HepG2 (cell line): ENCODE data around the gene EPHA6. TPM values are rescaled to one million over a fixed set of nuclear protein-coding genes. Genes with fewer than 3 reads are reported as not detected.

Experiments used
- ATAC-seq: fragments of 200-7000 bp; cut with Tn5 transposase; 3 replicates; pipeline ENCODE4 v1.9.1; 2020; ENCODE audit warnings: mild to moderate bottlenecking, moderate library complexity
- BruUV-seq: library from RNA; stranded (reverse); fragments of 400-500 nt; replicated peaks from 2 replicates; lab custom pipeline; 2021; lab: Mats Ljungman, UMichigan
- CTCF ChIA-PET: fragments of 300-600 bp; formaldehyde crosslinking; extraction: SDS; loops from one replicate; lab custom pipeline; 2021; ENCODE audit warnings: low total read pairs, inconsistent platforms, low intra/inter-chr PET ratio; lab: Yijun Ruan, JAX
- POLR2A ChIA-PET: fragments of 350-600 bp; sonication (Branson Sonifier 250); formaldehyde crosslinking; loops from one replicate; lab custom pipeline; 2020; ENCODE audit warnings: antibody characterized with exemption, inconsistent platforms; lab: Yijun Ruan, JAX
- DNase-seq: peaks from one replicate; pipeline ENCODE4 v3.0.0-alpha.2; 2015; ENCODE audit warnings: low spot score
- FAIRE-seq: peaks from 3 replicates; lab custom pipeline; 2011; peaks lifted over from hg19 to GRCh38; lab: Jason Lieb, UNC
- H2AFZ ChIP-seq: one replicate; pipeline ENCODE4 v1.6.1; 2011; ENCODE audit warnings: low read length, inconsistent platforms
- H3K27ac ChIP-seq: fragments of 300-600 bp; 3 replicates; pipeline ENCODE4 v1.8.0; 2011; ENCODE audit warnings: mixed run types, mild to moderate bottlenecking, mixed read lengths, low read length, inconsistent platforms; ENCODE audit not compliant: insufficient read depth; ENCODE audit errors: extremely low read length
- H3K27me3 ChIP-seq, 2 experiments: fragments of 200-600 bp in 1 of 2; 2 replicates in 1 of 2; 3 replicates in 1 of 2; pipeline versions ENCODE4 v1.6.0 to v1.8.0; 2011; ENCODE audit warnings: low read length in 2 of 2, mild to moderate bottlenecking in 2 of 2, moderate library complexity in 2 of 2, inconsistent platforms in 1 of 2; ENCODE audit not compliant: insufficient read depth in 2 of 2, control insufficient read depth in 1 of 2
- H3K36me3 ChIP-seq, 2 experiments: fragments of 200-600 bp in 1 of 2; replicated peaks in 1 of 2; 2 replicates in 1 of 2; 3 replicates in 1 of 2; pipeline versions ENCODE4 v1.5.1 to v1.8.0; 2011; ENCODE audit warnings: low read length in 2 of 2, inconsistent platforms in 1 of 2; ENCODE audit not compliant: insufficient read depth in 2 of 2, control insufficient read depth in 1 of 2
- H3K4me1 ChIP-seq: 2 replicates; pipeline ENCODE4 v1.5.1; 2012; ENCODE audit warnings: low read length, inconsistent platforms; ENCODE audit not compliant: insufficient read depth
- H3K4me2 ChIP-seq: 2 replicates; pipeline ENCODE4 v1.6.0; 2011; ENCODE audit warnings: low read depth, low read length, inconsistent platforms
- H3K4me3 ChIP-seq, 3 experiments: fragments of 200-600 bp in 1 of 3; sonication (generic), shearing (Covaris generic) in 1 of 3; replicated peaks in 1 of 3; 2 replicates each; pipeline ENCODE4 v1.5.1; 2011 to 2016; ENCODE audit warnings: low read length in 3 of 3, inconsistent platforms in 2 of 3, low read depth in 2 of 3, mild to moderate bottlenecking in 2 of 3, control low read depth in 1 of 3, mixed read lengths in 1 of 3; ENCODE audit not compliant: insufficient read depth in 1 of 3
- H3K79me2 ChIP-seq: one replicate; pipeline ENCODE4 v1.6.1; 2011; ENCODE audit warnings: low read length, inconsistent platforms; ENCODE audit not compliant: insufficient read depth
- H3K9ac ChIP-seq: 2 replicates; pipeline ENCODE4 v1.6.0; 2011; ENCODE audit warnings: mild to moderate bottlenecking, low read depth, low read length, inconsistent platforms; ENCODE audit not compliant: insufficient read depth
- H3K9me3 ChIP-seq: 2 replicates; pipeline ENCODE4 v1.5.1; 2012; ENCODE audit warnings: mild to moderate bottlenecking, low read length
- H4K20me1 ChIP-seq: 2 replicates; pipeline ENCODE4 v1.6.0; 2011; ENCODE audit warnings: inconsistent platforms, mild to moderate bottlenecking, low read length, moderate library complexity; ENCODE audit not compliant: insufficient read depth
- CEBPG ChIP-seq: IDR thresholded peaks from 2 replicates; pipeline ENCODE4 v1.6.1; 2016
- HNRNPL ChIP-seq: fragments of 200-400 bp; formaldehyde crosslinking; IDR thresholded peaks from 2 replicates; pipeline ENCODE4 v1.6.1; 2017; ENCODE audit warnings: mild to moderate bottlenecking, low read depth, low read length
- MXI1 ChIP-seq: IDR thresholded peaks from 3 replicates; pipeline ENCODE4 v1.6.1; 2012; ENCODE audit warnings: low read depth, low read length, inconsistent platforms, borderline replicate concordance
- NFYC ChIP-seq: IDR thresholded peaks from 2 replicates; pipeline ENCODE4 v1.6.1; 2016; ENCODE audit warnings: missing genetic modification reagents, missing compliant biosample characterization
- ZFP36L1 ChIP-seq: sonication (generic); formaldehyde crosslinking; IDR thresholded peaks from 2 replicates; pipeline ENCODE4 v1.8.0; 2022; ENCODE audit warnings: mild to moderate bottlenecking, missing genetic modification reagents, moderate library complexity
- ZMAT3 ChIP-seq: sonication (generic); formaldehyde crosslinking; conservative IDR thresholded peaks from 2 replicates; pipeline ENCODE4 v1.7.0; 2021; ENCODE audit warnings: missing genetic modification reagents
- ZNF501 ChIP-seq: sonication (generic); formaldehyde crosslinking; IDR thresholded peaks from 2 replicates; pipeline ENCODE4 v1.5.1; 2020; ENCODE audit warnings: mild to moderate bottlenecking, moderate library complexity, missing genetic modification reagents
- ZNF724P ChIP-seq: sonication (generic); formaldehyde crosslinking; IDR thresholded peaks from 2 replicates; pipeline ENCODE4 v1.8.0; 2022; ENCODE audit warnings: missing genetic modification reagents, borderline replicate concordance
- ZSCAN5A ChIP-seq: sonication (generic); formaldehyde crosslinking; IDR thresholded peaks from 2 replicates; pipeline ENCODE4 v1.8.0; 2022; ENCODE audit warnings: mild to moderate bottlenecking, missing genetic modification reagents, borderline replicate concordance
- WGBS: methylation state at CpG from one replicate; pipeline ENCODE4 v1.1.6; 2017; ENCODE audit warnings: low lambda C conversion rate; 5-methylcytosine and 5-hydroxymethylcytosine counted together
- in situ Hi-C: cut with HindIII; loops from 2 replicates; pipeline ENCODE4 v1.10.0; 2017; ENCODE audit warnings: low pct_unique_long_range_greater_than_20kb; ENCODE audit not compliant: extremely low pct_ligation_motif_present
- intact Hi-C: fragments of 100-400 bp; cut with micrococcal nuclease; formaldehyde crosslinking; loops from one replicate; pipeline ENCODE4 v1.10.0; 2022; ENCODE audit not compliant: unreplicated experiment
- polyA plus RNA-seq, 8 experiments: library from polyadenylated mRNA; depleted of rRNA in 3 of 8; stranded (reverse) in 7 of 8; unstranded in 1 of 8; fragments of >200 nt; fragmentation: Illumina TruSeq in 4 of 8; extraction: Trizol in 4 of 8; gene quantifications; 2 replicates each; pipeline versions ENCODE4 v1.2.1 to v1.2.3, GENCODE V29; 2011 to 2016; ENCODE audit warnings: low read depth in 4 of 8, missing spikeins in 1 of 8, mixed read lengths in 1 of 8; ENCODE audit not compliant: insufficient read depth in 1 of 8
- total RNA-seq, 5 experiments: library from RNA; depleted of rRNA; stranded (reverse); fragments of >200 nt; fragmentation: Illumina TruSeq; extraction: Trizol; gene quantifications; 2 replicates each; pipeline ENCODE4 v1.2.3, GENCODE V29; 2016; ENCODE audit warnings: low read depth in 1 of 5
- TF ChIP-seq, protein P1 (sequence below): sonication (generic); formaldehyde crosslinking; IDR thresholded peaks from 2 replicates; pipeline ENCODE4 v1.4.0; 2020; ENCODE audit warnings: mild to moderate bottlenecking, missing genetic modification reagents
- TF ChIP-seq, protein P2 (sequence below): sonication (generic); formaldehyde crosslinking; IDR thresholded peaks from 2 replicates; pipeline ENCODE4 v1.9.0; 2021; ENCODE audit warnings: missing genetic modification reagents, borderline replicate concordance
- TF ChIP-seq, protein P3 (sequence below): sonication (generic); formaldehyde crosslinking; IDR thresholded peaks from 2 replicates; pipeline ENCODE4 v1.5.1; 2020; ENCODE audit warnings: mild to moderate bottlenecking, missing genetic modification reagents, moderate library complexity

The EPHA6 gene
- total and polyA plus RNA-seq, 2 of the 13 experiments (the other 11 are each of a cell fraction or from before 2014, with no cell fraction given): not detected

DNA sequence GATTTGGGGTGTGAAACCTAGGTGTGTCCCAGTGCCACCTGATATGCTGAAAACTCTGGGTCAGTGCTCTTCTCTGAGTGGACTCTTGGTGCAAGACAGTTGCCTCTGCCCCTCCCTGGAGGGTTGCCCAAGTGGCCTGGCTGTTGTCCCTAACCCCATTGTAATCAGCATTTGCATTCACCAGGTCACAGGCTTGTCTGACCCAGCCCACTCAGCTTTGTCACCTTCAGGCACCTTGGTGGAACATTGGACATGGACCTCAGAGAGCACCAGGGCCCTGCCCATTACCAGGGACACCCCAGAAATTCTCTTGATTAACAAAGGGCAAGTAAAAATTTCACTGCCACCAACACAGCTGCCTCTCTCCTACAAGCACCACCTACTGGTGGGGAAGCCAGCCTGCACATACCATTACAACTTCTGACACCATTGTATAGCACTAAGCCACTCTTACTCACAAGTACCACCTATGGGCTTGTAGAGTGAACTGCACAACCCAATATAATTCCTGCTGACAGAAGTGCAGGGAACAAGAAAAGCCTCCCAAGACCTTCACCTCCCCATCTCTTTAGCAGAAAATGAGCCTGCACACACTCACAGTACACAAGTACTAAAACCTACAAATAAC, 324.6 kb downstream of the EPHA6 start (continued):
- TF ChIP-seq, protein P1, sequence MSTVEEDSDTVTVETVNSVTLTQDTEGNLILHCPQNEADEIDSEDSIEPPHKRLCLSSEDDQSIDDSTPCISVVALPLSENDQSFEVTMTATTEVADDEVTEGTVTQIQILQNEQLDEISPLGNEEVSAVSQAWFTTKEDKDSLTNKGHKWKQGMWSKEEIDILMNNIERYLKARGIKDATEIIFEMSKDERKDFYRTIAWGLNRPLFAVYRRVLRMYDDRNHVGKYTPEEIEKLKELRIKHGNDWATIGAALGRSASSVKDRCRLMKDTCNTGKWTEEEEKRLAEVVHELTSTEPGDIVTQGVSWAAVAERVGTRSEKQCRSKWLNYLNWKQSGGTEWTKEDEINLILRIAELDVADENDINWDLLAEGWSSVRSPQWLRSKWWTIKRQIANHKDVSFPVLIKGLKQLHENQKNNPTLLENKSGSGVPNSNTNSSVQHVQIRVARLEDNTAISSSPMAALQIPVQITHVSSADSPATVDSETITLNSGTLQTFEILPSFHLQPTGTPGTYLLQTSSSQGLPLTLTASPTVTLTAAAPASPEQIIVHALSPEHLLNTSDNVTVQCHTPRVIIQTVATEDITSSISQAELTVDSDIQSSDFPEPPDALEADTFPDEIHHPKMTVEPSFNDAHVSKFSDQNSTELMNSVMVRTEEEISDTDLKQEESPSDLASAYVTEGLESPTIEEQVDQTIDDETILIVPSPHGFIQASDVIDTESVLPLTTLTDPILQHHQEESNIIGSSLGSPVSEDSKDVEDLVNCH: no peak
- TF ChIP-seq ZMAT3 (CRISPR knock-in tag): no peak

- Histone ChIP-seq H3K9ac (no peak overlapping the region), H3K4me2 (no peak overlapping the region), H3K4me3 (no peak overlapping the region), H2AFZ (no peak overlapping the region), H3K4me1 (no peaks in the 10 kb centered on the region), H3K79me2 (no peaks in the 10 kb centered on the region), H3K36me3 (no peaks in the 10 kb centered on the region), H4K20me1 (no peaks in the 10 kb centered on the region), H3K27me3 (no peaks in the 10 kb centered on the region), H3K27ac (no peak overlapping the region), H3K9me3 (no peaks in the 10 kb centered on the region)
- ChIA-PET CTCF (no interaction called here), POLR2A (no interaction called here)
- FAIRE-seq (no peak), DNase-seq (no peak), ATAC-seq (no peak)
- BruUV-seq: no TSS peak
- in situ Hi-C loops: no loop called here
- WGBS: 25% methylated on average over 2 of the region's 2 CpGs
- intact Hi-C loops: no loop called here
- TF ChIP-seq MXI1: no peak
- no peak for TF ChIP-seq CEBPG
- TF ChIP-seq HNRNPL: no peak
- TF ChIP-seq ZFP36L1: no peak
- TF ChIP-seq, protein P2, sequence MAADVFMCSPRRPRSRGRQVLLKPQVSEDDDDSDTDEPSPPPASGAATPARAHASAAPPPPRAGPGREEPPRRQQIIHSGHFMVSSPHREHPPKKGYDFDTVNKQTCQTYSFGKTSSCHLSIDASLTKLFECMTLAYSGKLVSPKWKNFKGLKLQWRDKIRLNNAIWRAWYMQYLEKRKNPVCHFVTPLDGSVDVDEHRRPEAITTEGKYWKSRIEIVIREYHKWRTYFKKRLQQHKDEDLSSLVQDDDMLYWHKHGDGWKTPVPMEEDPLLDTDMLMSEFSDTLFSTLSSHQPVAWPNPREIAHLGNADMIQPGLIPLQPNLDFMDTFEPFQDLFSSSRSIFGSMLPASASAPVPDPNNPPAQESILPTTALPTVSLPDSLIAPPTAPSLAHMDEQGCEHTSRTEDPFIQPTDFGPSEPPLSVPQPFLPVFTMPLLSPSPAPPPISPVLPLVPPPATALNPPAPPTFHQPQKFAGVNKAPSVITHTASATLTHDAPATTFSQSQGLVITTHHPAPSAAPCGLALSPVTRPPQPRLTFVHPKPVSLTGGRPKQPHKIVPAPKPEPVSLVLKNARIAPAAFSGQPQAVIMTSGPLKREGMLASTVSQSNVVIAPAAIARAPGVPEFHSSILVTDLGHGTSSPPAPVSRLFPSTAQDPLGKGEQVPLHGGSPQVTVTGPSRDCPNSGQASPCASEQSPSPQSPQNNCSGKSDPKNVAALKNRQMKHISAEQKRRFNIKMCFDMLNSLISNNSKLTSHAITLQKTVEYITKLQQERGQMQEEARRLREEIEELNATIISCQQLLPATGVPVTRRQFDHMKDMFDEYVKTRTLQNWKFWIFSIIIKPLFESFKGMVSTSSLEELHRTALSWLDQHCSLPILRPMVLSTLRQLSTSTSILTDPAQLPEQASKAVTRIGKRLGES: no peak
- no peak for TF ChIP-seq ZNF501
- no peak for TF ChIP-seq ZNF724P (CRISPR knock-in tag)
- TF ChIP-seq ZSCAN5A (CRISPR knock-in tag): no peak
- TF ChIP-seq, protein P3, sequence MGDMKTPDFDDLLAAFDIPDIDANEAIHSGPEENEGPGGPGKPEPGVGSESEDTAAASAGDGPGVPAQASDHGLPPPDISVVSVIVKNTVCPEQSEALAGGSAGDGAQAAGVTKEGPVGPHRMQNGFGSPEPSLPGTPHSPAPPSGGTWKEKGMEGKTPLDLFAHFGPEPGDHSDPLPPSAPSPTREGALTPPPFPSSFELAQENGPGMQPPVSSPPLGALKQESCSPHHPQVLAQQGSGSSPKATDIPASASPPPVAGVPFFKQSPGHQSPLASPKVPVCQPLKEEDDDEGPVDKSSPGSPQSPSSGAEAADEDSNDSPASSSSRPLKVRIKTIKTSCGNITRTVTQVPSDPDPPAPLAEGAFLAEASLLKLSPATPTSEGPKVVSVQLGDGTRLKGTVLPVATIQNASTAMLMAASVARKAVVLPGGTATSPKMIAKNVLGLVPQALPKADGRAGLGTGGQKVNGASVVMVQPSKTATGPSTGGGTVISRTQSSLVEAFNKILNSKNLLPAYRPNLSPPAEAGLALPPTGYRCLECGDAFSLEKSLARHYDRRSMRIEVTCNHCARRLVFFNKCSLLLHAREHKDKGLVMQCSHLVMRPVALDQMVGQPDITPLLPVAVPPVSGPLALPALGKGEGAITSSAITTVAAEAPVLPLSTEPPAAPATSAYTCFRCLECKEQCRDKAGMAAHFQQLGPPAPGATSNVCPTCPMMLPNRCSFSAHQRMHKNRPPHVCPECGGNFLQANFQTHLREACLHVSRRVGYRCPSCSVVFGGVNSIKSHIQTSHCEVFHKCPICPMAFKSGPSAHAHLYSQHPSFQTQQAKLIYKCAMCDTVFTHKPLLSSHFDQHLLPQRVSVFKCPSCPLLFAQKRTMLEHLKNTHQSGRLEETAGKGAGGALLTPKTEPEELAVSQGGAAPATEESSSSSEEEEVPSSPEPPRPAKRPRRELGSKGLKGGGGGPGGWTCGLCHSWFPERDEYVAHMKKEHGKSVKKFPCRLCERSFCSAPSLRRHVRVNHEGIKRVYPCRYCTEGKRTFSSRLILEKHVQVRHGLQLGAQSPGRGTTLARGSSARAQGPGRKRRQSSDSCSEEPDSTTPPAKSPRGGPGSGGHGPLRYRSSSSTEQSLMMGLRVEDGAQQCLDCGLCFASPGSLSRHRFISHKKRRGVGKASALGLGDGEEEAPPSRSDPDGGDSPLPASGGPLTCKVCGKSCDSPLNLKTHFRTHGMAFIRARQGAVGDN: no peak
- no peak for TF ChIP-seq NFYC
Measured at GRCh38 chr3:97148931-97149330, 334.5 kb downstream of the EPHA6 start.
